ENCODE results near the gene ZNF365.

The ZNF365 gene

DNA sequence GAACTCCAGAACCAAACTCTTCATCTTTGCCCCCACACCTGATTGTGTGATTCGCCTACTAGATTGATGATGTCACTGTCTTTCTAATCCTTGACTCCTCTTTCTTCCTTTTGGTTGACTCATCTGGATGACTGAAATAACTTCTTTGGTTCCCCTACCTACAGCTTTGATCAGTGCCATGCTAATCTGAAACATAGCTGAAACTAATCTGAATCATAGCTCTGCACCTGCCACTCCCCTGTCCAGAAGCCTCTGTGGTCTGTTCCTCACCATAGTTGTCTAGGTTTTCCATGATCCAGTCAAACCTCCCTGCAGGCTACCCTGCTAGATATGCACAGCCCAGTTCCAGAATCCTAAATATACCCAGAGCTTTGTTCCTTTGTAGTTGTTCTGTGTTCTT is 51.9 kb downstream of the ZNF365 start:
- DNase-seq, result no peak

GRCh38 chr10:62426600-62426999 is 52.4 kb downstream of the ZNF365 start:
- no peak for DNase-seq

GRCh38 chr10:62430881-62431280 is 56.7 kb downstream of the ZNF365 start:
- DNase-seq, result no peak

DNA sequence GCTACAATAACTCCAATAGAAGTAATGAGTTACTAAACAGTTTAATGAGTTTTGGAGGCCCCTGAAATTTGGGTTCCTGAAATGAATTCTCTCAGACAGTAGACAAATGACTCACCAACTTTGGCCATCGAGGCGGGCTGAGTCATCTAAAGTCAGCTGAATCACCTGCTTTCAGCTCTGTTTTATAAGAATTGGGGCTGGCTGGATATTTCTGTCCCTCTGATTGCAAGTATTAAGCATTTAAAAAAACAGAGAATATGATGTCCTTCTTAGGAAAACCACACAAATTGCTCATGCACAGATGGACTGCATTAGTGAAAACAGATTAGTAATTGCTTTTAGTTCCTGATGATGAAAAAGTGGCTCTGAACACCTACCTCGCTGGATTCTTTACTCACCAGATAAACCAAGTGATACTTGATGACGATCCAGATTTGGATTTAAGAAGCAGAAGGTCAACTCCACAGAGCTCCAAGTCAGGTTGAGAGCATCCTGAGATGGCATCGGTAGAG is 59.1 kb downstream of the ZNF365 start:
- DNase-seq, result no peak

GRCh38 chr10:62433901-62434300 is 59.7 kb downstream of the ZNF365 start:
- no peak for DNase-seq

GRCh38 chr10:62437696-62438095 is 63.5 kb downstream of the ZNF365 start:
- peak; percentile 73 for DNase-seq

DNA sequence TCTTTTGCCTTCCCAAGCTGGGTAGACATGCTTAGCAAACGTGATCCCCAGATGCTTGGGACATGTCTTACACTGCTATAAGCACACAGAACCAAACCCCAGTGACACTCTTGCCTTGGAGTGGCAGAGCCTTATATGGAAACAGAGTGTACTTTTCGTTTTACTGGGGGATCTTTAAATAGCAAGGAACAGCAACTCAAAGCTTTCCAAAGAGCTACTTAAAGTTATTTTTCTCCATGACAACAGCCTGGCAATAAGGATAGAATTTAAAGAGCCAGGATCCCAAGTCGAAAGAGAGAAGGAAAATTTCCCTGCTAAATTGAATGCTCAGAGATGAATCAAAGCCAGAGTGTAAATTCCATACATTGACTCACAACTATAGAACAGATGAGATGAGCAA is 67.8 kb downstream of the ZNF365 start:
- DNase-seq, result no peak

DNA sequence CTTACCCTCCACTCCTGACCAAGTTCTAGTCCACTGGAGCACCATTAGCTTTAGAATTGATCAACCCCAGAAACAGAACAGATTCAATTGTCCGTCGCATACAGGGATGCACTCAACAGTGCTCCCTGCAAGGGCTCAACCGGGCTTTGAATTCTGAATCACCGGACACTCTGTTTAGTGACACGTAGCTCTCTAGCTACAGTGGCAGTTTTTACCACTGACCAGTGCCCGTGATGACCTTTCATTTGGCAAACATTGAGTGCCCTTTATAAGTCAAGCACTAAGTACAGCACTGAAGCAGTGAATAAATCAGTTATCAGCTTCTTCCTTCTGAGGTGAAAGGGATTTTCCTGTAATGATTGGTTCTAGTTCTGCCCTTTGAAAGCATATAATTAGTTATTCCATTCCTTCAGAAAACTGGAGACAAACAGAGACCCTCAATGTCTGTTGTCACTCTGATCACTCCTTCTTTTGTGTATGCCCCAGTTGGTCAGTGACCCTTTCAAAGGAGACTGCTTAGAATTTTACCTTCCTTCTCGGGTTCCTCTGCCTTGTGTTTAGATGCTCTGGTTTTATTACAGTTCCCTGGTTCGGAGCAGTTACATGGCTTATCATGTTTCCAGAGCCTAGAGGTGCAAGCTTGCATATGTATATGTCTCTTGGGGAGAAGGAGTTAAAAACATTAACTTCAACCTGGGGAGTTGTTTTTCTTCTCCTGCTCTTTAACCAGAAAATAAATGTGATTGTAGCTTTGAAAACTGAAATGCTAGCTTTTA is 68.9 kb downstream of the ZNF365 start:
- no peak for DNase-seq

GRCh38 chr10:62443866-62444265 is 69.7 kb downstream of the ZNF365 start:
- no peak for DNase-seq

DNA sequence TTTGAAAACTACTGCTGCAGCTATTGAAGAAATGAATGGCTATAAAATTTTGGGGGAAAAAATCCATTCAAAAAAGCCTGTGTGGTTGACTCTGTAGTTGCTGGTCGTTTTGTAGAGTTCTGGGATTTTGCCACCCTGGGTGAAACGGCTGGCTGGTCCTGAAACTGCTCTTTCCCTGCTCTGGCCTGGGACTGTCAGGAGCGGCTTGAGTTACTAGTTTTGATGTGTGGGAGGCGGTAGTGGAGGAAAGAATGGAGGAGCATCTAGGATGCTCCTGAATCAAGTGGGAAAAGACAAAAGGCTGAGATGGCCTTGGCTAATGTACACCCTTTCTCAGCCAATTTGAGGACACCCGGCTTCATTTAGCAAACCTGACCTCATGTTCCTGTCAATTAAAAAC is 72.5 kb downstream of the ZNF365 start:
- no peak for DNase-seq

DNA sequence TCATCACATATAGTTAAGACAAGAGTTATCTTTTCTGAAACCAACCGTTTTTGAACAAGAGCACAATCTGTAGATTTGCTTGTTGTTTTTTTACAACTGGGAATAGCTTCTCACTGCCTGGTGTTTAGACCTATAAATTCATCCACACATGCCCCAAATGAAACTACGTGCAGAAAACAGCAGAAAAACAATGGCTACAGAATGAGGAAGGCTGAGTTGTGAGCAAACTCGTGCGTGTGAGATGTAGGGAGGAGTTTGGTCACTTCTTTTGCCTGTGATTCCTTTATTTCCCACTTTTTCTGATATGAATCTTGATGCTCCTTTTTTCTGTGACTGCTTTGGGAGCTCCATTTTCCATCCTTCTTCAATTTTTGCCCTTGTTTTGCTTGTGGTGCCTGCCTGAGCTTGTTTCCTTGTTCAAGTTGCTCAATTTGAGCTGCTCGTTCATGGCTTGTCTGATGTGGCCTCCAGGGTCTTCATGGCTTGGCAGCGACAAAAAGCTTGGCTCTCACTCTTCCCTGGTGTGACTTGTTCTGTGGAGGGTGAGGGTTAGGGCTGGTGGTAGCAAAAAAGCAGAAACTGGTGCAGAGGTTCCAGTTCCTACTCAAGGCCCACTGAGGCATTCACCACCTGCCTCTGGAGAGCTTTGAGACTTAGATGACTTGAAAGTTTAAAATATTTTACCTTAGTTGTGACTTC is 76.9 kb downstream of the ZNF365 start:
- no peak for DNase-seq

DNA sequence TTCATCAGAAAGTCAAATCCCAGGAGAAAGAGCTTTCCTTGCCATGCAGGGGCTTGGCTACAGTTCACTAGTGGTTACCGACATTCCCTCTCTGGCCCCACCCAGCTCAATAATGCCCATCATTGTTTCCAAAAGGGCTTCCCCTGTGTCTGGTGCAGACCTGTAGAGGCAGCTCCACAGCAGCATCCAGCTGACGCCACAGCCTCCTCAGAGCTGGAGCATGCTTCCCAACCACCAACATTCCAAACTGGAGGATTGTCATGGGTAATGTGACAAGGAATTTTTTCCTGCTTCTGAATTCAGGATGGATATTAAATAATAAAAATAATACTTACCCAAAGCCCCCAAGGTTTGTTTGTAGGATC is 77.4 kb downstream of the ZNF365 start:
- DNase-seq, result no peak

Data from CD4-positive, alpha-beta T cell treated with Interleukin-21 for 1 hour (primary cell).